ENCODE data around the gene GAB1. TPM values are rescaled to one million over a fixed set of nuclear protein-coding genes. Genes with fewer than 3 reads are reported as not detected.
A peak's percentile ranks its signal among the peaks of the same experiment; 100 is the strongest.

GAB1 gene
- total and polyA plus RNA-seq, 4 donors, result 6.4 to 138 (median 22.6) TPM

DNA sequence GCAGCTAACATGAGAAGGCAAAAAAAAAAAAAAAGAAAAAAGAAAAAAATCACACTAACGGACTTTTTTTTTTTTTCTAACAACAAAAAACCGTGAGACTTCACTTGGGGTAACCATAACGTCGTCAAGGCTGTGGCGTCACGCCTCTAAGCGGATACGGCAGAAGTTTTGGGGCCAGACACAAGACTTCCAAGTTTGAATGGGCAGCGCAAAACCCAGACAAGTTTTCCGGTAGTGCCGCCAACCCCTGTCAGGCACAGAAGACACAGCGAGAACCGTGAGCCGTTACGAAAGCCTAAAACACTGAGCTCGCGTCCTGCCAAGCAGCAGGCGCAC, 176.3 kb downstream of the GAB1 start:
- TF ChIP-seq, protein P1, sequence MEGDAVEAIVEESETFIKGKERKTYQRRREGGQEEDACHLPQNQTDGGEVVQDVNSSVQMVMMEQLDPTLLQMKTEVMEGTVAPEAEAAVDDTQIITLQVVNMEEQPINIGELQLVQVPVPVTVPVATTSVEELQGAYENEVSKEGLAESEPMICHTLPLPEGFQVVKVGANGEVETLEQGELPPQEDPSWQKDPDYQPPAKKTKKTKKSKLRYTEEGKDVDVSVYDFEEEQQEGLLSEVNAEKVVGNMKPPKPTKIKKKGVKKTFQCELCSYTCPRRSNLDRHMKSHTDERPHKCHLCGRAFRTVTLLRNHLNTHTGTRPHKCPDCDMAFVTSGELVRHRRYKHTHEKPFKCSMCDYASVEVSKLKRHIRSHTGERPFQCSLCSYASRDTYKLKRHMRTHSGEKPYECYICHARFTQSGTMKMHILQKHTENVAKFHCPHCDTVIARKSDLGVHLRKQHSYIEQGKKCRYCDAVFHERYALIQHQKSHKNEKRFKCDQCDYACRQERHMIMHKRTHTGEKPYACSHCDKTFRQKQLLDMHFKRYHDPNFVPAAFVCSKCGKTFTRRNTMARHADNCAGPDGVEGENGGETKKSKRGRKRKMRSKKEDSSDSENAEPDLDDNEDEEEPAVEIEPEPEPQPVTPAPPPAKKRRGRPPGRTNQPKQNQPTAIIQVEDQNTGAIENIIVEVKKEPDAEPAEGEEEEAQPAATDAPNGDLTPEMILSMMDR (IDR thresholded peaks at IDR 0.05; ENCODE audit: control extremely low read depth, extremely low read depth), result no peak
- no peak for DNase-seq
- Histone ChIP-seq H3K9ac (ENCODE audit: insufficient read depth in 1 of 2, low read length in 2 of 2) (peak overlapping the region; percentile 98 to 99), H3K27ac (ENCODE audit: low read depth in 1 of 2, low read length in 1 of 2) (peak overlapping the region; percentile 97 to 99), H3K4me1 (ENCODE audit: control insufficient read depth in 5 of 5, insufficient read depth in 5 of 5, low read length in 5 of 5) (peaks cover 0 to 27% (median 7%) of the 10 kb centered on the region in 5 donors), H3K4me3 (peak overlapping the region; percentile 80), H3K27me3 (ENCODE audit: control insufficient read depth in 3 of 3, insufficient read depth in 3 of 3, low read length in 2 of 3) (peaks cover 0 to 2% (median 0%) of the 10 kb centered on the region in 3 donors), H3K36me3 (ENCODE audit: control insufficient read depth in 4 of 4, insufficient read depth in 4 of 4, low read length in 4 of 4) (peaks cover 2 to 11% (median 4%) of the 10 kb centered on the region in 4 donors), H3K9me3 (ENCODE audit: control insufficient read depth in 4 of 4, insufficient read depth in 3 of 4, low read length in 3 of 4) (no peaks in the 10 kb centered on the region)
- 0 to 1% methylated on average over 18 of the region's 18 CpGs for WGBS, 2 donors
- peak; percentile 24 for ATAC-seq (ENCODE audit: insufficient read depth, low FRiP score)

DNA sequence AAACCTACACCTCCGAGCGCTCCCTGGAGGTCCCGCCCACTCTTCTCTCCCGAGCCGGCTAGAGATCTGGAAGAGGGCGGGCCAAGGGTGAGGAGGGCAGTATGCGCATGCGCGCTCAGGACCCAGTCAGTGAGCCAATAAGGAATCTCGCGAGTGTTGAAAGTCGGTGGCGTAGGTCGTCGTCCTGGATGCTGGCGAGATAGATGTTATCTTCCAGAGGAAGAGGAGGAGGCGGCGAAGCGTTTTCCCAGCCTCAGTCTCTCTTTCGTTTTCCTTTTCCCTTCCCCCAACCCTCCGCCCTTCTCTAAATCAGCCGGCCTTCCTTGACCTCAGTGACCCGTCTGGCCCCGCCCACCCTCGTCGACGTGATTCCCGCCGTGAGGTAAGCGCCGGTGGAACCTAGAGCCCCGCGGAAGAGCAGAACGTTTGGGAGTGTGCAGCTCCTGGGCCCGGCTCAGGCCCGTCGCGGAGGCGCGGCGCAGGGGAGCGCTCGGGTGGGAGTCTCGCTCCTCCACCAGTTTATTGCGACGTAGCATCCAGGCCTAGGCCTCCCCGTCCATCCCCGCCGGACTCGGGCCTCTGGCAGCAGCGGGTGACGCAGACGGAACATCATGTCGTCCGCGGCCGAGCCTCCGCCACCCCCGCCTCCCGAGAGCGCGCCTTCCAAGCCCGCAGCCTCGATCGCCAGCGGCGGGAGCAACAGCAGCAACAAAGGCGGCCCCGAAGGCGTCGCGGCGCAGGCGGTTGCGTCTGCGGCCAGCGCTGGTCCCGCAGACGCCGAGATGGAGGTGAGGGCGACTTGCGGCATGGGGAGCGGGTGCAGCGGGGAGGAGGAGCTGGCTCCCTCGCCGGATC, 176.9 kb downstream of the GAB1 start, which contains the start of gene SMARCA5:
SMARCA5 (plus strand) TSS at position 389 of the 855 bp plus-strand sequence; CDS start at position 612, 223 bp downstream.
- H3K27me3 ChIP-seq (ENCODE audit: control insufficient read depth in 3 of 3, insufficient read depth in 3 of 3, low read length in 2 of 3), result no peaks in the 10 kb centered on the region
- H3K4me3 ChIP-seq, result peak within 1 kb of the TSS; percentile 80
- peaks cover 0 to 27% (median 7%) of the 10 kb centered on the region in 5 donors for H3K4me1 ChIP-seq (ENCODE audit: control insufficient read depth in 5 of 5, insufficient read depth in 5 of 5, low read length in 5 of 5)
- DNase-seq, result peak; percentile 97 to 99 (median 99)
- H3K36me3 ChIP-seq (ENCODE audit: control insufficient read depth in 4 of 4, insufficient read depth in 4 of 4, low read length in 4 of 4), result peaks cover 2 to 11% (median 5%) of the 10 kb centered on the region in 4 donors
- no peaks in the 10 kb centered on the region for H3K9me3 ChIP-seq (ENCODE audit: control insufficient read depth in 4 of 4, insufficient read depth in 3 of 4, low read length in 3 of 4)
- WGBS, 2 donors, result 0% methylated on average over 83 to 86 of the region's 86 CpGs
- H3K9ac ChIP-seq (ENCODE audit: insufficient read depth in 1 of 2, low read length in 2 of 2), result peak within 1 kb of the TSS; percentile 98 to 99
- TF ChIP-seq, protein P1 (IDR thresholded peaks at IDR 0.05; ENCODE audit: control extremely low read depth, extremely low read depth), result no peak
- H3K27ac ChIP-seq (ENCODE audit: low read depth in 1 of 2, low read length in 1 of 2), result peak within 1 kb of the TSS; percentile 97 to 99
- ATAC-seq (ENCODE audit: insufficient read depth, low FRiP score), result peak; percentile 91

DNA sequence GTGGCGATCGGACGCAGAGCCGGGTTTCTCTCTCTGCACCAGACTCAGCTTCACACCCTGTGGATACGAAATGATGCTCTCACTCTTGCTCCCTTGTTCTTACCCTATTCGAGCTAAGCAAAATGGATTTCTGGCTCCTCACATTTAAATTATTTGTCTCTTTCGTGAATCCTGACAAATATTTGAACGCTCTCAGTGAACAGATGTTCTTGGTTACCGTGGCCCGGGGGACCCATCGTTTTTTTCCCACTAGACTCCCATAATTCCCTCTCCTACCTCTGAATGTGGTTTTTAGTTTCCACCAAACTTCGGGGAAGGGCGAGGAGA, 177.5 kb downstream of the GAB1 start:
- Histone ChIP-seq H3K9ac (ENCODE audit: insufficient read depth in 1 of 2, low read length in 2 of 2) (peak overlapping the region; percentile 98 to 99), H3K4me1 (ENCODE audit: control insufficient read depth in 5 of 5, insufficient read depth in 5 of 5, low read length in 5 of 5) (peaks cover 0 to 27% (median 7%) of the 10 kb centered on the region in 5 donors), H3K9me3 (ENCODE audit: control insufficient read depth in 4 of 4, insufficient read depth in 3 of 4, low read length in 3 of 4) (no peaks in the 10 kb centered on the region), H3K27ac (ENCODE audit: low read depth in 1 of 2, low read length in 1 of 2) (peak overlapping the region; percentile 97 to 99), H3K27me3 (ENCODE audit: control insufficient read depth in 3 of 3, insufficient read depth in 3 of 3, low read length in 2 of 3) (no peaks in the 10 kb centered on the region), H3K4me3 (peak overlapping the region; percentile 80), H3K36me3 (ENCODE audit: control insufficient read depth in 4 of 4, insufficient read depth in 4 of 4, low read length in 4 of 4) (peaks cover 2 to 11% (median 5%) of the 10 kb centered on the region in 4 donors)
- no peak for DNase-seq
- WGBS, 2 donors, result 0 to 1% methylated on average over 13 of the region's 13 CpGs
- ATAC-seq (ENCODE audit: insufficient read depth, low FRiP score), result no peak
- TF ChIP-seq, protein P1 (IDR thresholded peaks at IDR 0.05; ENCODE audit: control extremely low read depth, extremely low read depth), result no peak

Data from lung (tissue), 12 donors.